ENCODE measurements around the gene ARHGAP9.

The ARHGAP9 gene

DNA sequence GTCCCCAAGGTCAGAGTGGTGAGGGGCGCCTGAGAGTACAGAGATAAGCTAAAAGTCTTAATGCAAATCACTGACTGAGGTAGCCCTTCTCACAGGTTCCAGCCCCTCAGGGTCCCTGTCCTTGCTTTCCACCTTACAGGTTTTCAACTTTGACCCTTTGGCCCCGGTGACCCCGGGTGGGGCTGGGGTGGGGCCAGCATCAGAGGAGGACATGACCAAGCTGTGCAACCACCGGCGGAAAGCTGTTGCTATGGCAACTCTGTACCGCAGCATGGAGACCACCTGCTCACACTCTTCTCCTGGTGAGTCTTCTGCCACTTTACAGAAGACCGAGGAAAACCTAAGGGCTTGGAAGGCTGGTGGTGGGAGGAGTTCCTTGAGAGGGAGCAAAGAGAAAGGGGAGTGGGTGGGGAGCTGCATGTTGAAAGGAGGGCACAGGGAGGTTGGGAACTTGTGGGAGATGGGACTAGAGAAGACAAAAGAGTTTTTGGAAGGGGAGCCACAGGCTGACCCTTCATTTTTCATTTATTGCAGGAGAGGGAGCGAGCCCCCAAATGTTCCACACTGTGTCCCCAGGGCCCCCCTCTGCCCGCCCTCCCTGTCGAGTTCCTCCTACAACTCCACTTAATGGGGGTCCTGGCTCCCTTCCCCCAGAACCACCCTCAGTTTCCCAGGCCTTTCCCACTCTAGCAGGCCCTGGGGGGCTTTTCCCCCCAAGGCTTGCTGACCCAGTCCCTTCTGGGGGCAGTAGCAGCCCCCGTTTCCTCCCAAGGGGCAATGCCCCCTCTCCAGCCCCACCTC is 45.3 kb upstream of the ARHGAP9 start:
- H3K27me3 ChIP-seq (ENCODE audit: insufficient read depth, insufficient read length): no peaks in the 10 kb centered on the region
- H3K36me3 ChIP-seq (ENCODE audit: insufficient read depth, insufficient read length, low read length): peaks cover 61% of the 10 kb centered on the region
- peaks cover 13% of the 10 kb centered on the region for H3K4me1 ChIP-seq (ENCODE audit: insufficient read depth, insufficient read length)
- DNase-seq (ENCODE audit: low read depth, low spot score): no peak
- no peak overlapping the region for H3K4me3 ChIP-seq (ENCODE audit: insufficient read length, low read depth)
- H3K9me3 ChIP-seq (ENCODE audit: insufficient read depth, low read length): no peaks in the 10 kb centered on the region
- TF ChIP-seq ZNF274 (IDR thresholded peaks at IDR 0.05; ENCODE audit: low read depth, low read length) (no peak), SUZ12 (IDR thresholded peaks at IDR 0.05; ENCODE audit: extremely low read depth, insufficient read depth, insufficient read length) (no peak), YY1 (IDR thresholded peaks at IDR 0.05; ENCODE audit: insufficient read depth, insufficient read length) (no peak)
- no peak overlapping the region for H3K9ac ChIP-seq (ENCODE audit: insufficient read length, low read depth)

DNA sequence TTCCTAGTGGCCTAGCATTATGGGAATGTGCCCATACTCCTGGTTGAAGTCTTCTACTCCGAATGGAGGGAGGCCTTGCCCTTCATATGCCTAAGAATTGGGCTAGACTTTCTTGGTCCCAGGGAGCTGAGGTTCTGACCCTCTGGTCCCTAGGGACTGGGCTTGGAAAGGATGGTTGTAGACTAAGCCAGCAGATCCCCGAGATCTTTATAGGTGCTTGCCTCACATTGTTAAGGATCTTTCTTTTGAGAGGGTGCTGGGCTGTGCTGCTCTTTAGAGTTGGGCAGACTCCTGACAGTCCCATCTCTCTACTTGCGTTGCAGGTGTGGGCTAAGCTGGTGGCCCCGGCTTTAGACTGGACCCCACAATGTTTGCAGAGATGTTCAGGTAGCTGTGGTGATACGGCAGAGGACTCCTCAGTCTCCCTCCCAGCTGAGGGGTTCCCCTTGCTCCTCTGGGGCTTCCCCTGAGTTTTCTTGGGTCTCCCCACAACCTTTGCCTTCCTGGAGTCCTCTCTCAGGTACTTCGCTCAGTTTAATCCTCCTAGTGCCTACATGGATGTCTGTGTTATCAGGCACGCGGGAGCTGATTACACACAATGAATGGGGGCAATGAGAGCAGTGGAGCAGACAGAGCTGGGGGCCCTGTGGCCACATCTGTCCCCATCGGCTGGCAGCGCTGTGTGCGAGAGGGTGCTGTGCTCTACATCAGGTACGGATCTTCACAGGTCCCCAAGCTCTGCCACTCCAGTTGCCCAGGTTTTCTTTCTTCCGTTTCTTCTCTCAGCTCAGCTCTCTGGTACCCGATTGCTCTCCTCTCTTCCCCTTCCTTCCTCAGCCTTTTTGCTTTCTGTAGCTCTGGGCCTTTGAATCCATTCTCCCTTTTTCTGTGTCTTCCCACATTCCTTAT is 44.3 kb upstream of the ARHGAP9 start:
- TF ChIP-seq SUZ12 (IDR thresholded peaks at IDR 0.05; ENCODE audit: extremely low read depth, insufficient read depth, insufficient read length) (no peak), ZNF274 (IDR thresholded peaks at IDR 0.05; ENCODE audit: low read depth, low read length) (no peak), YY1 (IDR thresholded peaks at IDR 0.05; ENCODE audit: insufficient read depth, insufficient read length) (no peak)
- Histone ChIP-seq H3K36me3 (ENCODE audit: insufficient read depth, insufficient read length, low read length) (peaks cover 59% of the 10 kb centered on the region), H3K4me1 (ENCODE audit: insufficient read depth, insufficient read length) (peaks cover 13% of the 10 kb centered on the region), H3K9ac (ENCODE audit: insufficient read length, low read depth) (peak overlapping the region; percentile 98), H3K9me3 (ENCODE audit: insufficient read depth, low read length) (no peaks in the 10 kb centered on the region), H3K4me3 (ENCODE audit: insufficient read length, low read depth) (peak overlapping the region; percentile 84), H3K27me3 (ENCODE audit: insufficient read depth, insufficient read length) (no peaks in the 10 kb centered on the region)
- DNase-seq (ENCODE audit: low read depth, low spot score): no peak

DNA sequence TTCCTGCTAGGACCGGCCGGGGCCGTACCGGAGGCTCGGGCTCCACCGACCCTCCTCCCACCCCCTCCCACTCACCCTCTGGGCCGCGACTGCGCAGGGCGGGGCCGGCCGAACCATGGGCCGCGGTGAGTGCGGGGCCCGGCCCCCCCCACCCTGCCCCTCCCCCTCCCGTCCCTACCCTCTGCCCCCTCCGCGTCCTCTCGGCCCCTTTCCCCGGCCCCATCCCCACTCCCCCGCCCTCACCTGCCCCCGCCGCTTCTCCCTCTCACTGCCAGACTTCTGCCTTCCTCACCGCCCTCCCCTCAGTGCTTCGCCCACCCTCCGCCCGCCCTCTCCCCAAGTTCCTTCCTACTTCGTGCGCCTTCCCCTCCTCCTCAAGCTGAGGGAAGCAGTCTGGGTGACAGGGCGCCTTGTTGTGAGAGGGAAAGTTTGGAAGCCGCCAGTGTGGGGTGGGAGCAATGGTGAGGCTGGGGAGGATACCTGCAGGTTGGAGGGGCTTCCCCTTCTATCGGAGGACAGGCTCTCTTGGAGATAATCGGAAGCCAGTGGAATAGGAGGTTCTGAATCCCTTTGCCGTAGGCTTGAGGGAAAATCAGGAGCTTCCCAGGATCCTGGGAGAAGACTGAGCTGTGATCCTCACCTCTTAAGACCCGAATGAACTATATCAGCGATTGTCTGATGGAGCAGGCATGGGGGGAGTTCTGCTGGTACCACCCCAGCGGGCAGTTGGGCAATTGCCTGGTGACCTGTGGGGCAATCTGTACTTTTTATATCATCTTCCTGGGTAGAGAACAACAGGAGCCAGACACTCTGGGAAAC is 43.4 kb upstream of the ARHGAP9 start:
- DNase-seq (ENCODE audit: low read depth, low spot score): no peak
- Histone ChIP-seq H3K36me3 (ENCODE audit: insufficient read depth, insufficient read length, low read length) (peaks cover 59% of the 10 kb centered on the region), H3K9me3 (ENCODE audit: insufficient read depth, low read length) (no peaks in the 10 kb centered on the region), H3K4me1 (ENCODE audit: insufficient read depth, insufficient read length) (peaks cover 13% of the 10 kb centered on the region), H3K9ac (ENCODE audit: insufficient read length, low read depth) (peak overlapping the region; percentile 98), H3K27me3 (ENCODE audit: insufficient read depth, insufficient read length) (no peaks in the 10 kb centered on the region), H3K4me3 (ENCODE audit: insufficient read length, low read depth) (peak overlapping the region; percentile 84)
- TF ChIP-seq ZNF274 (IDR thresholded peaks at IDR 0.05; ENCODE audit: low read depth, low read length) (no peak), YY1 (IDR thresholded peaks at IDR 0.05; ENCODE audit: insufficient read depth, insufficient read length) (no peak), SUZ12 (IDR thresholded peaks at IDR 0.05; ENCODE audit: extremely low read depth, insufficient read depth, insufficient read length) (no peak)

DNA sequence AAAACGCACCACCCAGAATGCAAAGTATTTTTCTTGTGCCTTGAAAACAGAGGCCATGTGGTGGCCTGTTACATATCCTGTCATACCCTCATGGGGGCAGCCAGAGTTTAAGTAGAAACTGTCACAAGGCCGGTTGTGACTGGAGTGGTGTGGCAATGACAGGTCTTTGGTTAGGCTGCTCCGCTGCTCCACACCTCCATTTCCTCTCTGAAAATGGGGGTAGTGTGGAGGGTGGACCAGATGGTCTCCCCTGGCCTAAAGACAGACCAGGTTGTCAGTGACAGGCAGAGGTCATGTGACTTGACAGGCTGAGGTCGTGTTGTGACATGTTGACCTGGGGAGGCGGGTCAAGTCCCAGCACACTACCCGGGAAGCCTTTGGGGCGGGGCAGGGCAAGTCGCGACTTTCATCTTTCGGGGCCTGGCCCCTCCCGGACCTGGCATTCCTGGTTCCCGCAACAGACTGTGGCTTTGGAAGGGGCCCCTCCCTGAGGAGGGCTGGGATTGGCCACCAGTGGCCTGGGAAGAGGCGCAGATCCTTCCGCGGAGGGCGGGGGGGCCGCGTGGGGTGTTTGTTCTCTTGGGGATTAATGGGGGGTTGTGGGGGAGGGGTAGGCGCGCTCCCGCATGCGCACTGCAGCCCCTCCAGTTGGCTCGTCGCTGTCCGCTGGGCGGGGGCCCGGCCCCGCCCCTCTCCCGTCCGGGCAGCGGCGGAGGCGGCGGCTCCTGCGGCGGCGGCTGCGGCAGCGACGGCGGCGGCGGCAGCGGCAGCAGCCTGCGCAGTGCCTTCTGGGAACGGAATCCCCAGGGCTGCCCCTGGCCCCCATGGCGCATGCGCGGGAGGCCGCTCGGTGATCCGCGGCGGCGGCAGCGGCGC is 42.6 kb upstream of the ARHGAP9 start, which contains the start of gene MBD6:
TSS of gene MBD6 (plus strand) at position 814 of the 876 bp plus-strand sequence. CDS start 1,480 bp downstream, outside the sequence.
- no peak for TF ChIP-seq SUZ12 (IDR thresholded peaks at IDR 0.05; ENCODE audit: extremely low read depth, insufficient read depth, insufficient read length)
- TF ChIP-seq ZNF274 (IDR thresholded peaks at IDR 0.05; ENCODE audit: low read depth, low read length): no peak
- no peak for TF ChIP-seq YY1 (IDR thresholded peaks at IDR 0.05; ENCODE audit: insufficient read depth, insufficient read length)
- H3K4me3 ChIP-seq (ENCODE audit: insufficient read length, low read depth): peak within 1 kb of the TSS; percentile 84
- H3K27me3 ChIP-seq (ENCODE audit: insufficient read depth, insufficient read length): no peaks in the 10 kb centered on the region
- peaks cover 58% of the 10 kb centered on the region for H3K36me3 ChIP-seq (ENCODE audit: insufficient read depth, insufficient read length, low read length)
- no peaks in the 10 kb centered on the region for H3K9me3 ChIP-seq (ENCODE audit: insufficient read depth, low read length)
- DNase-seq (ENCODE audit: low read depth, low spot score): peak; percentile 73
- peak within 1 kb of the TSS; percentile 98 for H3K9ac ChIP-seq (ENCODE audit: insufficient read length, low read depth)
- peaks cover 13% of the 10 kb centered on the region for H3K4me1 ChIP-seq (ENCODE audit: insufficient read depth, insufficient read length)

DNA sequence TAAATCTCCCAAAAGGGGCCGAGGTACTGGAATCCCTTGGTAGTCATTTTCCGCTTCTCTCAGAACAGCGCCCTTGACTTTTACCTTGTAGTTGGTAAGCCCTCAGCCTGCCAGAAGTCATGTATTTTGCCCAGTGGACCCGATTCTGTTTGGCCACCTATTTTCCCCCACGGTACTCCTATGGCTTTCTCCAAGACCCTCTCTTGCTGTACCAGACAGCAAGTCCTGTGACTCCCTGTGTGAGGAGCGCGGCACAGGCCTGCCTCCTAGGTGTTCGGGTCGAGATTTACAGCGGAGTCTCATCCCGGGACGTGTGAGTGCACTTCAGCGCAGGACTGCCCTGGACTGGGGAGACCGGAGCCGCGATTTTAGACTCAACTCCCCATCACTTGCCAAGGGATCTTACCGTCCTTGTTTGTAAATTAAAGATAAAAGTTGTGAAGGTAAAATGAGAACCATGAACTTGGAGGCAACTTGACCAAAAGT is 41.9 kb upstream of the ARHGAP9 start:
- no peak for TF ChIP-seq SUZ12 (IDR thresholded peaks at IDR 0.05; ENCODE audit: extremely low read depth, insufficient read depth, insufficient read length)
- TF ChIP-seq ZNF274 (IDR thresholded peaks at IDR 0.05; ENCODE audit: low read depth, low read length): no peak
- TF ChIP-seq YY1 (IDR thresholded peaks at IDR 0.05; ENCODE audit: insufficient read depth, insufficient read length): no peak
- peak overlapping the region; percentile 53 for H3K4me3 ChIP-seq (ENCODE audit: insufficient read length, low read depth)
- H3K36me3 ChIP-seq (ENCODE audit: insufficient read depth, insufficient read length, low read length): peaks cover 58% of the 10 kb centered on the region
- peaks cover 13% of the 10 kb centered on the region for H3K4me1 ChIP-seq (ENCODE audit: insufficient read depth, insufficient read length)
- H3K9me3 ChIP-seq (ENCODE audit: insufficient read depth, low read length): no peaks in the 10 kb centered on the region
- DNase-seq (ENCODE audit: low read depth, low spot score): no peak
- no peaks in the 10 kb centered on the region for H3K27me3 ChIP-seq (ENCODE audit: insufficient read depth, insufficient read length)
- H3K9ac ChIP-seq (ENCODE audit: insufficient read length, low read depth): peak overlapping the region; percentile 69
